HCT116 (cell line): Measurements from ENCODE around the gene ORC5. TPM values are rescaled to one million over a fixed set of nuclear protein-coding genes. Genes with fewer than 3 reads are reported as not detected.

Experiments used
- ATAC-seq: fragments of 200-7000 bp; cut with Tn5 transposase; 2 replicates; pipeline ENCODE4 v1.9.1; 2020; ENCODE audit warnings: mild to moderate bottlenecking, moderate library complexity
- BruUV-seq: library from RNA; stranded (reverse); fragments of 400-500 nt; replicated peaks from 2 replicates; lab custom pipeline; 2021; lab: Mats Ljungman, UMichigan
- CTCF ChIA-PET: fragments of 300-600 bp; sonication (Branson Sonifier 250); formaldehyde crosslinking; loops from one replicate; lab custom pipeline; 2021; ENCODE audit warnings: antibody characterized with exemption; lab: Charles Lee
- POLR2A ChIA-PET: fragments of 300-600, 350-600 bp; sonication (Branson Sonifier 250); formaldehyde crosslinking; loops from one replicate; lab custom pipeline; 2021; ENCODE audit warnings: antibody characterized with exemption; lab: Charles Lee
- RAD21 ChIA-PET, 2 experiments: fragments of 300-600 bp; sonication (Branson Sonifier 250); formaldehyde crosslinking; loops; one replicate each; lab custom pipeline; 2023; ENCODE audit warnings: low total read pairs in 2 of 2; ENCODE audit not compliant: uncharacterized antibody in 2 of 2, unreplicated experiment in 2 of 2, low non-redundant PET in 1 of 2; lab: Charles Lee
- DNase-seq: peaks from one replicate; pipeline ENCODE4 v3.0.0-alpha.2; 2010; ENCODE audit warnings: low read depth, low spot score
- H2AFZ ChIP-seq: fragments of 200-600 bp; shearing (Covaris generic), sonication (generic); 2 replicates; pipeline ENCODE4 v1.6.1; 2017; ENCODE audit warnings: low read depth, mixed run types, mixed read lengths, antibody characterized with exemption, low read length; ENCODE audit not compliant: poor library complexity, severe bottlenecking
- H3K27ac ChIP-seq: 2 replicates; pipeline ENCODE4 v1.5.1; 2012; ENCODE audit warnings: low read depth, low read length
- H3K27me3 ChIP-seq: fragments of 200-600 bp; sonication (generic); 2 replicates; pipeline ENCODE4 v1.6.1; 2016; ENCODE audit warnings: mixed run types, low read length, mixed read lengths; ENCODE audit not compliant: insufficient read depth
- H3K36me3 ChIP-seq, 2 experiments: fragments of 200-500 bp in 1 of 2; fragments of 200-600 bp in 1 of 2; sonication (Bioruptor generic) in 1 of 2; sonication (generic) in 1 of 2; 2 replicates each; pipeline versions ENCODE4 v1.5.1 to v1.6.1; 2014 to 2016; ENCODE audit warnings: low read length in 2 of 2, inconsistent platforms in 1 of 2, mixed read lengths in 1 of 2, mixed run types in 1 of 2; ENCODE audit not compliant: insufficient read depth in 2 of 2, control insufficient read depth in 1 of 2
- H3K4me1 ChIP-seq, 2 experiments: fragments of 200-600 bp in 1 of 2; sonication (generic) in 1 of 2; 2 replicates each; pipeline versions ENCODE4 v1.5.1 to v1.6.1; 2012 to 2017; ENCODE audit warnings: low read length in 2 of 2, inconsistent platforms in 1 of 2, mild to moderate bottlenecking in 1 of 2, mixed read lengths in 1 of 2, mixed run types in 1 of 2, moderate library complexity in 1 of 2; ENCODE audit not compliant: insufficient read depth in 2 of 2, control insufficient read depth in 1 of 2
- H3K4me2 ChIP-seq: fragments of 200-600 bp; sonication (generic); 2 replicates; pipeline ENCODE4 v1.6.1; 2017; ENCODE audit warnings: mixed run types, low read length, mixed read lengths
- H3K4me3 ChIP-seq, 2 experiments: fragments of 200-600 bp in 1 of 2; sonication (generic) in 1 of 2; replicated peaks in 1 of 2; 2 replicates each; pipeline ENCODE4 v1.5.1; 2011 to 2016; ENCODE audit warnings: low read length in 2 of 2, control low read depth in 1 of 2, low read depth in 1 of 2, mild to moderate bottlenecking in 1 of 2, mixed read lengths in 1 of 2, mixed run types in 1 of 2
- H3K79me2 ChIP-seq: fragments of 200-600 bp; sonication (generic); 2 replicates; pipeline ENCODE4 v1.6.1; 2017; ENCODE audit warnings: mild to moderate bottlenecking, mixed run types, low read length, moderate library complexity, mixed read lengths; ENCODE audit not compliant: insufficient read depth
- H3K9ac ChIP-seq: fragments of 200-600 bp; sonication (generic); 2 replicates; pipeline ENCODE4 v1.6.1; 2016; ENCODE audit warnings: low read length, mixed read lengths
- H3K9me2 ChIP-seq: fragments of 200-600 bp; sonication (generic), shearing (Covaris generic); 2 replicates; pipeline ENCODE4 v1.6.1; 2017; ENCODE audit warnings: mixed run types, mild to moderate bottlenecking, moderate library complexity; ENCODE audit not compliant: insufficient read depth
- H3K9me3 ChIP-seq, 2 experiments: fragments of 200-500 bp in 1 of 2; fragments of 200-600 bp in 1 of 2; sonication (Bioruptor generic) in 1 of 2; sonication (generic) in 1 of 2; 2 replicates each; pipeline ENCODE4 v1.6.1; 2014 to 2017; ENCODE audit warnings: low read length in 2 of 2, mixed read lengths in 2 of 2, inconsistent platforms in 1 of 2, low read depth in 1 of 2, mild to moderate bottlenecking in 1 of 2, mixed run types in 1 of 2, moderate library complexity in 1 of 2; ENCODE audit not compliant: control insufficient read depth in 1 of 2, insufficient read depth in 1 of 2
- H4K20me1 ChIP-seq: fragments of 200-600 bp; sonication (generic), shearing (Covaris generic); 2 replicates; pipeline ENCODE4 v1.6.1; 2017; ENCODE audit warnings: mixed run types, mild to moderate bottlenecking, moderate library complexity; ENCODE audit not compliant: insufficient read depth
- ATF3 ChIP-seq: IDR thresholded peaks from 2 replicates; pipeline ENCODE4 v1.6.1; 2012
- CBX3 ChIP-seq: IDR thresholded peaks from 2 replicates; pipeline ENCODE4 v1.6.1; 2012; ENCODE audit warnings: low read depth
- CEBPB ChIP-seq: IDR thresholded peaks from 2 replicates; pipeline ENCODE4 v1.6.1; 2012; ENCODE audit warnings: low read depth
- CTCF ChIP-seq, 3 experiments: fragments of 200-600 bp in 1 of 3; sonication (generic) in 1 of 3; IDR thresholded peaks in 2 of 3; conservative IDR thresholded peaks in 1 of 3; 2 replicates each; pipeline ENCODE4 v1.5.1; 2012 to 2017; ENCODE audit warnings: low read depth in 2 of 3, low read length in 2 of 3, antibody characterized with exemption in 1 of 3, borderline replicate concordance in 1 of 3, control low read depth in 1 of 3, mild to moderate bottlenecking in 1 of 3, mixed read lengths in 1 of 3, mixed run types in 1 of 3, moderate library complexity in 1 of 3; ENCODE audit not compliant: insufficient read depth in 1 of 3
- EGR1 ChIP-seq: IDR thresholded peaks from 2 replicates; pipeline ENCODE4 v1.6.1; 2012; ENCODE audit warnings: low read depth
- ELF1 ChIP-seq: IDR thresholded peaks from 2 replicates; pipeline ENCODE4 v1.6.1; 2012; ENCODE audit warnings: low read depth, borderline replicate concordance
- EZH2 ChIP-seq: fragments of 200-600 bp; sonication (generic); IDR thresholded peaks from 2 replicates; pipeline ENCODE4 v1.6.1; 2017; ENCODE audit warnings: antibody characterized with exemption, mixed run types
- JUND ChIP-seq: IDR thresholded peaks from 2 replicates; pipeline ENCODE4 v1.6.1; 2012
- POLR2A ChIP-seq: IDR thresholded peaks from 2 replicates; pipeline ENCODE4 v1.7.0; 2011; ENCODE audit warnings: borderline replicate concordance; ENCODE audit not compliant: insufficient read depth, insufficient read length; ENCODE audit errors: extremely low read depth
- POLR2AphosphoS5 ChIP-seq: IDR thresholded peaks from 2 replicates; pipeline ENCODE4 v1.6.1; 2011; ENCODE audit warnings: mild to moderate bottlenecking, low read depth, low read length, moderate library complexity
- RAD21 ChIP-seq: IDR thresholded peaks from 2 replicates; pipeline ENCODE4 v1.6.1; 2012; ENCODE audit warnings: low read depth, mild to moderate bottlenecking
- SIN3A ChIP-seq: IDR thresholded peaks from 2 replicates; pipeline ENCODE4 v1.6.1; 2012; ENCODE audit warnings: low read depth
- TCF7L2 ChIP-seq: IDR thresholded peaks from 2 replicates; pipeline ENCODE4 v1.7.0; 2011; ENCODE audit warnings: borderline replicate concordance, inconsistent platforms; ENCODE audit not compliant: insufficient read depth, insufficient read length; ENCODE audit errors: extremely low read depth
- intact Hi-C: fragments of 100-400 bp; cut with micrococcal nuclease; formaldehyde crosslinking; loops from 2 replicates; pipeline ENCODE4 v1.10.0; 2022
- total RNA-seq: library from RNA; stranded (reverse); gene quantifications from one replicate; pipeline ENCODE4 v1.2.1, GENCODE V29; 2021; ENCODE audit not compliant: unreplicated experiment

Gene ORC5
- total RNA-seq, 1 experiment from 2014 or later: 30.2 TPM

- ChIA-PET POLR2A (no interaction called here), CTCF (no interaction called here), RAD21 (no interaction called here)
- no peaks in the 10 kb centered on the region for H3K27me3 ChIP-seq
- H3K9ac ChIP-seq: no peak overlapping the region
- H3K9me3 ChIP-seq: no peaks in the 10 kb centered on the region
- H3K36me3 ChIP-seq: peaks cover 2% of the 10 kb centered on the region in 2 experiments; a peak in 1 of 4 replicates
- ATAC-seq: no peak
- H4K20me1 ChIP-seq: no peaks in the 10 kb centered on the region
- intact Hi-C loops: no loop called here
- no peaks in the 10 kb centered on the region for H3K9me2 ChIP-seq
- H3K4me3 ChIP-seq: no peak overlapping the region
- no peaks in the 10 kb centered on the region for H3K79me2 ChIP-seq
- no peak overlapping the region for H2AFZ ChIP-seq
- no peak for DNase-seq
- H3K4me1 ChIP-seq: no peaks in the 10 kb centered on the region
- H3K27ac ChIP-seq: no peak overlapping the region
- no peak overlapping the region for H3K4me2 ChIP-seq
- TF ChIP-seq JUND (no peak), POLR2A (no peak), TCF7L2 (no peak), SIN3A (no peak), POLR2AphosphoS5 (no peak), EGR1 (no peak), CBX3 (no peak), EZH2 (no peak), RAD21 (no peak), ATF3 (no peak)
- BruUV-seq: no TSS peak
Measured at GRCh38 chr7:104124893-104125477, 82.8 kb downstream of the ORC5 start.

- no TSS peak for BruUV-seq
- POLR2A ChIA-PET: no interaction called here
- Histone ChIP-seq H3K36me3 (peaks cover 2% of the 10 kb centered on the region in 2 experiments; a peak in 1 of 4 replicates), H3K9me3 (no peaks in the 10 kb centered on the region), H3K27ac (no peak overlapping the region), H2AFZ (no peak overlapping the region), H4K20me1 (no peaks in the 10 kb centered on the region), H3K4me1 (no peaks in the 10 kb centered on the region), H3K9ac (no peak overlapping the region), H3K9me2 (no peaks in the 10 kb centered on the region), H3K27me3 (no peaks in the 10 kb centered on the region), H3K4me2 (no peak overlapping the region), H3K79me2 (no peaks in the 10 kb centered on the region), H3K4me3 (no peak overlapping the region)
- RAD21 ChIA-PET: no interaction called here
- intact Hi-C loops: no loop called here
- no peak for TF ChIP-seq JUND
- TF ChIP-seq CTCF (IDR thresholded peaks at IDR 0.05 in 2 of 3, conservative IDR thresholded peaks at IDR 0.05 in 1 of 3; ENCODE audit: borderline replicate concordance in 1 of 3, insufficient read depth in 1 of 3, low read depth in 2 of 3, low read length in 2 of 3): no peak
- TF ChIP-seq ELF1: no peak
- no peak for TF ChIP-seq CEBPB
- DNase-seq (no peak), ATAC-seq (no peak)
- CTCF ChIA-PET: no interaction called here
Measured at GRCh38 chr7:104124469-104124868, 83.3 kb downstream of the ORC5 start.
